ENCODE data around the gene SH3BP2. TPM values are rescaled to one million over a fixed set of nuclear protein-coding genes. Genes with fewer than 3 reads are reported as not detected.

The SH3BP2 gene
- total RNA-seq, 1 donor: 23.3 TPM

GRCh38 chr4:2792396-2792710 is 532 bp upstream of the SH3BP2 start:
- H3K4me3 ChIP-seq (ENCODE audit: low read depth, low read length): no peak overlapping the region
- TF ChIP-seq CTCF (IDR thresholded peaks at IDR 0.05; ENCODE audit: insufficient read depth, low read depth, low read length): no peak
- no peak for DNase-seq (ENCODE audit: low read depth)

- TF ChIP-seq CTCF (IDR thresholded peaks at IDR 0.05; ENCODE audit: insufficient read depth, low read depth, low read length): no peak
- peak overlapping the region; percentile 71 for H3K4me3 ChIP-seq (ENCODE audit: low read depth, low read length)
- DNase-seq (ENCODE audit: low read depth): peak; percentile 63
Measured at GRCh38 chr4:2793586-2794485, 951 bp downstream of the SH3BP2 start.

GRCh38 chr4:2794486-2795299 is 1.8 kb downstream of the SH3BP2 start:
- TF ChIP-seq CTCF (IDR thresholded peaks at IDR 0.05; ENCODE audit: insufficient read depth, low read depth, low read length): no peak
- peak; percentile 82 for DNase-seq (ENCODE audit: low read depth)
- H3K4me3 ChIP-seq (ENCODE audit: low read depth, low read length): peak overlapping the region; percentile 71

- no peak for DNase-seq (ENCODE audit: low read depth)
- H3K4me3 ChIP-seq (ENCODE audit: low read depth, low read length): no peak overlapping the region
- TF ChIP-seq CTCF (IDR thresholded peaks at IDR 0.05; ENCODE audit: insufficient read depth, low read depth, low read length): no peak
Measured at GRCh38 chr4:2795300-2795892, 2.5 kb downstream of the SH3BP2 start.

- TF ChIP-seq CTCF (IDR thresholded peaks at IDR 0.05; ENCODE audit: insufficient read depth, low read depth, low read length): no peak
- no peak overlapping the region for H3K4me3 ChIP-seq (ENCODE audit: low read depth, low read length)
- peak; percentile 65 for DNase-seq (ENCODE audit: low read depth)
Measured at GRCh38 chr4:2795893-2796848, 3.3 kb downstream of the SH3BP2 start.

Measured in fibroblast of villous mesenchyme (primary cell).